GM18507 (cell line): ENCODE results near the gene UNC45B.
"Not testable (repeated sequence)": the region's sequence is repeated elsewhere in the genome, so short reads cannot be mapped to it uniquely, and the experiment has no call there.

Experiments used
- DNase-seq: peaks from one replicate; pipeline ENCODE4 v3.0.0; 2011; ENCODE audit warnings: low read depth; ENCODE audit not compliant: insufficient read length; ENCODE audit errors: extremely low spot score
- FAIRE-seq: peaks from 2 replicates; lab custom pipeline; 2011; peaks lifted over from hg19 to GRCh38; lab: Jason Lieb, UNC

The UNC45B gene

GRCh38 chr17:35167666-35168065 lies 20.0 kb downstream of the UNC45B start:
- FAIRE-seq: no peak
- no peak for DNase-seq

- no peak for FAIRE-seq
- DNase-seq: no peak
Observed at GRCh38 chr17:35169835-35170363, 22.3 kb downstream of the UNC45B start.

- DNase-seq (no peak), FAIRE-seq (peak; percentile 81)
Observed at GRCh38 chr17:35170968-35171771, 23.6 kb downstream of the UNC45B start.

- no peak for FAIRE-seq
- no peak for DNase-seq
Observed at GRCh38 chr17:35171834-35172233, 24.2 kb downstream of the UNC45B start.

GRCh38 chr17:35172321-35172720 lies 24.7 kb downstream of the UNC45B start:
- FAIRE-seq, DNase-seq: not testable (repeated sequence)

- FAIRE-seq (no peak), DNase-seq (no peak)
Observed at GRCh38 chr17:35174835-35175334, 27.3 kb downstream of the UNC45B start.

GRCh38 chr17:35175638-35176415 lies 28.2 kb downstream of the UNC45B start:
- DNase-seq (no peak), FAIRE-seq (no peak)

- no peak for FAIRE-seq
- no peak for DNase-seq
Observed at GRCh38 chr17:35176897-35177296, 29.3 kb downstream of the UNC45B start.

- FAIRE-seq: not testable (repeated sequence)
Observed at GRCh38 chr17:35179379-35179778, 31.8 kb downstream of the UNC45B start.

GRCh38 chr17:35183332-35183731 lies 35.7 kb downstream of the UNC45B start:
- FAIRE-seq: no peak

More at GRCh38 chr17:35179379-35179778, 31.8 kb downstream of the UNC45B start:
- DNase-seq: not testable (repeated sequence)

GRCh38 chr17:35184274-35184673 lies 36.7 kb downstream of the UNC45B start:
- FAIRE-seq: no peak
- DNase-seq: no peak

More at GRCh38 chr17:35183332-35183731, 35.7 kb downstream of the UNC45B start:
- DNase-seq: no peak

- DNase-seq (peak; percentile 26), FAIRE-seq (peak; percentile 81)
Observed at GRCh38 chr17:35185849-35186248, 38.2 kb downstream of the UNC45B start.

GRCh38 chr17:35187481-35187880 lies 39.9 kb downstream of the UNC45B start:
- FAIRE-seq: no peak
- no peak for DNase-seq

GRCh38 chr17:35188111-35188510 lies 40.5 kb downstream of the UNC45B start:
- FAIRE-seq: no peak
- no peak for DNase-seq

GRCh38 chr17:35189291-35189690 lies 41.7 kb downstream of the UNC45B start:
- FAIRE-seq: no peak
- DNase-seq: no peak

GRCh38 chr17:35191001-35191695 lies 43.5 kb downstream of the UNC45B start:
- DNase-seq (no peak), FAIRE-seq (no peak)

- no peak for DNase-seq
- peak; percentile 45 for FAIRE-seq
Observed at GRCh38 chr17:35192708-35193107, 45.1 kb downstream of the UNC45B start.

- FAIRE-seq, DNase-seq: not testable (repeated sequence)
Observed at GRCh38 chr17:35194001-35194400, 46.4 kb downstream of the UNC45B start, which contains the start of gene SLC35G3. Gene SLC35G3, minus strand, starts transcription at chr17:35194393. Its CDS starts 86 bp downstream, at chr17:35194307.

GRCh38 chr17:35195062-35195461 lies 47.4 kb downstream of the UNC45B start:
- DNase-seq, FAIRE-seq: not testable (repeated sequence)
